Fibroblast of skin of abdomen (primary cell): ENCODE measurements around the gene SLMAP.

Source experiments
- DNase-seq: peaks from one replicate; pipeline ENCODE4 v3.0.0-alpha.2; 2013

The SLMAP gene

GRCh38 chr3:57896691-57897090 is 140.6 kb downstream of the SLMAP start:
- DNase-seq: no peak

- DNase-seq: no peak
These were observed 144.7 kb downstream of the SLMAP start for GRCh38 chr3:57900786-57901185.

- DNase-seq: no peak
These were observed 147.2 kb downstream of the SLMAP start for GRCh38 chr3:57903124-57903890.

GRCh38 chr3:57910990-57911389 is 154.9 kb downstream of the SLMAP start:
- DNase-seq: no peak

- no peak for DNase-seq
These were observed 155.5 kb downstream of the SLMAP start for GRCh38 chr3:57911593-57911992.

GRCh38 chr3:57917601-57918000 is 161.5 kb downstream of the SLMAP start:
- peak; percentile 24 for DNase-seq

- peak; percentile 92 for DNase-seq
These were observed 162.2 kb downstream of the SLMAP start for GRCh38 chr3:57918123-57918837.

- DNase-seq: no peak
These were observed 163.9 kb downstream of the SLMAP start for GRCh38 chr3:57919987-57920386.

- no peak for DNase-seq
These were observed 167.0 kb downstream of the SLMAP start for GRCh38 chr3:57923101-57923500.

- DNase-seq: no peak
These were observed 167.6 kb downstream of the SLMAP start for GRCh38 chr3:57923752-57924151.

- no peak for DNase-seq
These were observed 171.1 kb downstream of the SLMAP start for GRCh38 chr3:57927166-57927565.

GRCh38 chr3:57927916-57928315 is 171.8 kb downstream of the SLMAP start:
- peak; percentile 25 for DNase-seq

GRCh38 chr3:57928511-57928910 is 172.4 kb downstream of the SLMAP start:
- no peak for DNase-seq

GRCh38 chr3:57929988-57930387 is 173.9 kb downstream of the SLMAP start:
- DNase-seq: no peak

GRCh38 chr3:57933602-57934001 is 177.5 kb downstream of the SLMAP start:
- DNase-seq: no peak

- DNase-seq: no peak
These were observed 178.3 kb downstream of the SLMAP start for GRCh38 chr3:57934373-57934772.

GRCh38 chr3:57935539-57935938 is 179.4 kb downstream of the SLMAP start:
- DNase-seq: no peak

GRCh38 chr3:57937092-57937491 is 181.0 kb downstream of the SLMAP start:
- DNase-seq: no peak

- no peak for DNase-seq
These were observed 183.7 kb downstream of the SLMAP start for GRCh38 chr3:57939775-57940174.

- no peak for DNase-seq
These were observed 186.3 kb downstream of the SLMAP start for GRCh38 chr3:57942388-57942787.

GRCh38 chr3:57942872-57943283 is 186.8 kb downstream of the SLMAP start:
- DNase-seq: no peak

- no peak for DNase-seq
These were observed 187.7 kb downstream of the SLMAP start for GRCh38 chr3:57943525-57944495.

- DNase-seq: no peak
These were observed 190.9 kb downstream of the SLMAP start for GRCh38 chr3:57946970-57947381.
